Prostate gland (tissue), 2 donors: ENCODE measurements around the gene NACC1.

Experiments used
- POLR2A ChIP-seq: fragments of 450-650 bp; IDR thresholded peaks from one replicate; pipeline ENCODE4 v1.6.1; 2016; ENCODE audit warnings: antibody characterized with exemption, mild to moderate bottlenecking
- POLR2AphosphoS5 ChIP-seq: sonication (generic); formaldehyde crosslinking; IDR thresholded peaks from one replicate; pipeline ENCODE4 v1.6.1; 2017; ENCODE audit warnings: antibody characterized with exemption
- TF ChIP-seq, protein P1 (sequence below), 4 experiments: fragments of 200-600 bp in 2 of 4; fragments of 450-650 bp in 2 of 4; sonication (generic) in 2 of 4; IDR thresholded peaks; 1 replicate in 3 of 4; 2 replicates in 1 of 4; pipeline ENCODE4 v1.5.1; 2016 to 2019; ENCODE audit warnings: antibody characterized with exemption in 4 of 4, mild to moderate bottlenecking in 2 of 4, moderate library complexity in 2 of 4

DNA sequence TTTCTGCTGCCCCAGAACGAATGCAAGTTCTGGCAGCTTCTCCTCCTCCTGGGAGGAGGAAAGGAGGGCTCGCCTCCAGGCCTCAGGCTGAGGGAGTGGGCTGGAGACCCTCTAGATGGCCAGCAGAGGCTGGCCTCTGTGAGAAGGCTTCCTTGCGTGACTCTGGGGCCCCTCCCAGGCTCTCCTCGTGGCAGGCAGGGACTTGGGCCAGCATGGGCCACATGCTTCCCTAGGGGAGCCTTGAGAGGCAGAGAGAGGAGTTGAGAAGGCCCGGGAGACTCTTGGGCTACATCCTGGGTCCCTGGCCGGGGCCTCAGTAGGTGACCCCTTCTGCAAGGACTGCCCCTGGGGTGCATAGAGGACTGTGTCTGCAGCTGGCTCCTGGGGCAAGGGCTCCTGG, 41.3 kb upstream of the NACC1 start:
- TF ChIP-seq, protein P1, sequence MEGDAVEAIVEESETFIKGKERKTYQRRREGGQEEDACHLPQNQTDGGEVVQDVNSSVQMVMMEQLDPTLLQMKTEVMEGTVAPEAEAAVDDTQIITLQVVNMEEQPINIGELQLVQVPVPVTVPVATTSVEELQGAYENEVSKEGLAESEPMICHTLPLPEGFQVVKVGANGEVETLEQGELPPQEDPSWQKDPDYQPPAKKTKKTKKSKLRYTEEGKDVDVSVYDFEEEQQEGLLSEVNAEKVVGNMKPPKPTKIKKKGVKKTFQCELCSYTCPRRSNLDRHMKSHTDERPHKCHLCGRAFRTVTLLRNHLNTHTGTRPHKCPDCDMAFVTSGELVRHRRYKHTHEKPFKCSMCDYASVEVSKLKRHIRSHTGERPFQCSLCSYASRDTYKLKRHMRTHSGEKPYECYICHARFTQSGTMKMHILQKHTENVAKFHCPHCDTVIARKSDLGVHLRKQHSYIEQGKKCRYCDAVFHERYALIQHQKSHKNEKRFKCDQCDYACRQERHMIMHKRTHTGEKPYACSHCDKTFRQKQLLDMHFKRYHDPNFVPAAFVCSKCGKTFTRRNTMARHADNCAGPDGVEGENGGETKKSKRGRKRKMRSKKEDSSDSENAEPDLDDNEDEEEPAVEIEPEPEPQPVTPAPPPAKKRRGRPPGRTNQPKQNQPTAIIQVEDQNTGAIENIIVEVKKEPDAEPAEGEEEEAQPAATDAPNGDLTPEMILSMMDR (IDR thresholded peaks at IDR 0.05): no peak
- no peak for TF ChIP-seq POLR2A
- TF ChIP-seq POLR2AphosphoS5: no peak
